HPDE6-E6E7 (cell line): ENCODE results near the gene C22orf42.
"Not testable (repeated sequence)": the region's sequence is repeated elsewhere in the genome, so short reads cannot be mapped to it uniquely, and the experiment has no call there.

Experiments used
- DNase-seq: peaks from one replicate; pipeline ENCODE4 v3.0.0; 2011; ENCODE audit warnings: missing footprints; ENCODE audit errors: extremely low spot score

The C22orf42 gene, protein sequence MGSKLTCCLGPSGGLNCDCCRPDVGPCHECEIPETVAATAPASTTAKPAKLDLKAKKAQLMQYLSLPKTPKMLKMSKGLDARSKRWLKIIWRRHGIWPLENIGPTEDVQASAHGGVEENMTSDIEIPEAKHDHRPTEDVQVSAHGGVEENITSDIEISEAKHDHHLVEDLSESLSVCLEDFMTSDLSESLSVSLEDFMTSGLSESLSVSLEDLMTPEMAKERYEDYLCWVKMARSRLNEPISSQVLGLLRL

GRCh38 chr22:32158712-32159533, at the start of gene C22orf42:
C22orf42 (minus strand) TSS chr22:32159303; CDS start chr22:32159215, 88 bp downstream.
- no peak for DNase-seq

DNA sequence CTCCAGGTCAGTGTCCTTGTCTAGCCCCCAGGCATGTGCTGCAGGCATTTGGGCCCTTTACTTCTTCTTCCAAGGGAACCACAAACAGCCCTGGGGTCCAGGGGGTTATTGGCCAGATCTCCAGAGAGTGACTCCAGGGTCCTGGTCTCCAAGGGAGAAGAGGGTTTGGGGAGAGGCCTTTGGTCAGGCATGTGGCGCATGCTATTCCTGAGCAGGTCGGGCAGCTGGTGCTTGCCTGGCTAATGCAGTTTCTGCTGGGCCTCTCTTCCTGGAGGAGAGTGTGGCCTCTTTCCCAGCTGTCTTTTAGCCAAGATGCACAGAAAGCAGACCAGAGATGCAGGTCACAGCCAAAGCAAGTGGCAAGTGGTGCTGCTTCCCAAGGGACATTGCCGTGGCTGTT, 49.6 kb upstream of the C22orf42 start:
- DNase-seq = no peak

GRCh38 chr22:32207971-32208480, 48.9 kb upstream of the C22orf42 start:
- DNase-seq = no peak

DNA sequence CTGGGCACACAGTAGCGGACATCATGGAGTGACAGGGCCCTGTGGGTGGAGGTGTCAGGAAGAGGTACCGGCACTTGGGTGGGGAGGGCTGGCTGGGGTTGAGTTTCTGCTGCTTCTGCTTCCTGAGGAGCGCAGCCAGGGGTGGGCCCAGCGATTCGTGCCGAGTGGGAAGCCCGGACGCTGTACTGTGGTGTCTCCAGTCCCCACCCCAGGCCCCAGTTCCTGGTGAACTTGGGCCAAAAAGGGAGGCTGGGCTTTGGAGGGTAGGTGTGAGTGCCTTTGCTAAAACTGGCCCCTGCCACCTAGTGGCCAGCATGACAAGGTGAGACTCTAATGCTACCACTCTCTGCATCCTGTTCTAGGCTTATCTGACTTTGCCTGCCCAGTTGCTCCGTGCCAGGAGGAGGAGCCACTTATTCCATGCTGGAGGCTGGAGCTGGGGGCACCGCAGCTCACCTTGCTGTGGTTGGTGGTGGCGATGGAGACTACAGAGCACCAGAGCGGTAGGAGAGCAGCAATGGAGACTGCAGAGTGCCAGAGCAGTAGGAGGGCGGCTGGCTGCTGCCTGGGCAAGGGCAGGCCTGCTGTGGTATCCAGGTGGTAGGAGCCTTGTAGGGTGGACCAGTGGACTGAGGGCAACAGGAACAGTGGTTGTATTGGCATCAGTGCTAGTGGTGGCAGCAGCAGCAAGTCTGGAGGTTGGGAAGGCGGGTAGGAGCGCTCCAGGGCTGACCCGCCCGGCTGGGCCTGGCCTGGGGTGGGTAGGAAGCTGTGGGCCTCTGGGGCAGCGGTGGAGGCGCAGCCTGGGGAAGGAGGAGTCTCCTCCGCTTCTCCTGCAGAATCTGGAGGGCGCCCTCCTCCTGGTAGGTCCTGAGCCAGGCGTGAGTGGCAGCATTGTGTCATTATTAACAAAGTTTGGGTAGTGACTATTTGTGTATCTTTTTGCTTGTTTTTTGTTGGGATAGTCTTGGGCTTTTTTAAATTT, 48.0 kb upstream of the C22orf42 start:
- no peak for DNase-seq

DNA sequence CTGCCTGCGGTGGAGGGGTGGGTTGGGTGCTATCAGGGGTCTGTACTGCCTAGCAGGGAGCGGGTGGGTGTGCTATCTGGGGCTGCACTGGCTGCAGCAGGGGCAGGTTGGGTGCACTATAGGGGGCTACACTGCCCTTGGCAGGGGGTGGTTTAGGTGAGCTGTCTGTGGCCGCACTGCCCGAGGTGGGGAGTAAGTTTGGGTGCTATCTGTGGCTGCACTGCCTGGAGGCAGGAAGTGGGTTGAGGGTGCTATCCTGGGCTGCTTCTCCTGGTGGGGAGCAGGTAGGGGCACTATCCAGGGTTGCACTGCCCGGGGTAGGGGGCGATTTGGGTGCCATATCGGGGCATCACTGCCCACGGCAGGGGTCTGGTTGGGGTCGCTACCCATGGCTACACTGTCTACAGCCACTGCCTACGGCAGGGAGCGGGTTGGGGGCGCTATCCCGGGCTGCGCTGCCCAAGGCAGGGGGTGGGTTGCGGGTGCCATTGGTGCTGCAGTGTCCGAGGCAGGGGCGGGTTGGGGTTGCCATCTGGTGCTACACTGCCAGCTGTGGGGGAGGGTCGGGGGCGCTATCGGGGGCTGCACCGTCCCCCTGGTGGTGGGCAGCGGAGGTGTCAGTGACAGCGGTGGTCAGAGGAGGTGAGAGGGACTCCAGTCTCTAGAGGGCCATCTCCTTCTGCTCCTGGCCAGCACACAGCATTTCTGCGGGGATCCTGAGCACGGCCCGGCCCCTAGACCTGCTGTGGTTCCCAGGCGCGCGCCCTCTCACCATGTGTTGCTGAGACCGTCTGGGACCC, 47.1 kb upstream of the C22orf42 start:
- no peak for DNase-seq

DNA sequence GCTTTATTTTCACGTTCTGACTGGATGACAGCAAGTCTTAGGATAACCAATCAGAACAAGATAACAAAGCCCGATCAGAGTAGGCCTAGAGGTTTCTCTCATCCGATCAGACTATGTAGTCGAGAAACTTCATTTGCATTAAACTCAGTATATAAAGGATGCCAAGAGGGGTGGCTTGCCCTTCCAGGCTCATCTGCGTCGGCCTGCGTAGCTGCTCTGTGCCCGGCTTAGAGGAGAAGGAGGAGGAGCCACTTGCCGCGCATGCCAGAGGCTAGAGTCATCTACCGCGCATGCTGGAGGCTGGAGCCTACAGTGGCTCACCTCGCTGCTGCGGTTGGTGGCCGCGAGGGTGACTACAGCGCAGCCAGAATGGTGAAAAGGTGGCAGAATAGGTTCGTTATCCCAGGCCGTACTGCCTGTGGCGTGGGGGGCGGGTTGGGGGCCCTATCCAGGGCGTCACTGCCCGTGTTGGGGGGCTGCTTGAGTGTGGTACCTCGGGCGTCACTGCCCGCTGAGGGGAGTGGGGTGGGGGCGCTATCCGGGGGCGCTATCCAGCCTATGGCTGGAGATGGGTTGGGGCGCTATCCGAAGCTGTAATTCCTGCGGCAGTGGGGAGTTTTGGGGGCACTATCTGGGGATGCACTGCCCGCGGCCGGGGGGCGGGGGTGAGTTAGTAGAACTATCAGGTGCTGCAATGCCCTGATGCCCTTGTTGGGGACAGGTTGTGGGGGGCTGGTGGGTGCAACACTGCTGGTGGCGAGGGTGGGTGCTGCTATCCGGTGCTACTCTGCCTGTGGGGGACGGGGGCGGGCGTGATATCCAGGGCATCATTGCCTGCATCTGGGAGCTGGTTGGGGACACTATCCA, 46.0 kb upstream of the C22orf42 start, which contains the start of gene RFPL2:
TSS of gene RFPL2 (minus strand) at position 218 of the 867 bp plus-strand sequence. CDS start 2,622 bp downstream, outside the sequence.
- no peak for DNase-seq

DNA sequence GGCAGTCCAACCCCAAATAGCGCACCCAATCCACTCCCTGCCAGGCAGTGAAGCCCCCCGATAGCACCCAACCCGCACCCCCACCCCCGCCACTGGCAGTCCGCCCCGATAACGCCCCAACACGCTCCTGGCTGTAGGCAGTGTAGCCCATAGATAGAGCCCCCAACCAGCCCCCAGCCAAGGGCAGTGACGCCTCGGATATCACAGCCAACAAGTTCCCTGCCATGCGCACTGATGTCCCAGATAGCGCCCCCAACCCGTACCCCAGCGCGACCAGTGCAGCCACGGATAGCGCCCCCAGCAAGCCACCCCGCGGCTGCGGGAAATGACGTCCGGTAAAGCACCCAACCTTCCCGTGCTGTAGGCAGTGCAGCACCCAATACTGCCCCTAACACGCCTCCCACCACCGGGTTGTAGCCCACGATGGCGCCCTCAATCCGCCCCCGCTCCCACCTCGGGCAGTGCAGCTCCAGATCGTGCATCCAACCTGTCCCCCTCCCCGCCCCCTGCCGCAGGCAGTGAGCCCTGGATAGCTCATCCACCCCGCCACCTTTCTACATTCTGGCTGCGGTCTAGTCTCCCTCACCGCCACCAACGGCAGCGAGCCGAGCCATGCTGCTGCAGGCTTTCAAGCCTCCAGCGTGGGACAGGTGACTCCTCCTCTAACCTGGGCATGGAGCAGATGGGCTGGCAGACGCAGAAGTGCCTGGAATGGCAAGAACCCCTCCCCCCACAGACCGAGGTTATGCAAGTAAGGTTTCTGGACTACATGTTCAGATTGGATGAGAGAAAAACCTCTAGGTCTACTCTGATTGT, 45.1 kb upstream of the C22orf42 start:
- DNase-seq = no peak

- no peak for DNase-seq
Measured at GRCh38 chr22:32203181-32204039, 44.3 kb upstream of the C22orf42 start.

DNA sequence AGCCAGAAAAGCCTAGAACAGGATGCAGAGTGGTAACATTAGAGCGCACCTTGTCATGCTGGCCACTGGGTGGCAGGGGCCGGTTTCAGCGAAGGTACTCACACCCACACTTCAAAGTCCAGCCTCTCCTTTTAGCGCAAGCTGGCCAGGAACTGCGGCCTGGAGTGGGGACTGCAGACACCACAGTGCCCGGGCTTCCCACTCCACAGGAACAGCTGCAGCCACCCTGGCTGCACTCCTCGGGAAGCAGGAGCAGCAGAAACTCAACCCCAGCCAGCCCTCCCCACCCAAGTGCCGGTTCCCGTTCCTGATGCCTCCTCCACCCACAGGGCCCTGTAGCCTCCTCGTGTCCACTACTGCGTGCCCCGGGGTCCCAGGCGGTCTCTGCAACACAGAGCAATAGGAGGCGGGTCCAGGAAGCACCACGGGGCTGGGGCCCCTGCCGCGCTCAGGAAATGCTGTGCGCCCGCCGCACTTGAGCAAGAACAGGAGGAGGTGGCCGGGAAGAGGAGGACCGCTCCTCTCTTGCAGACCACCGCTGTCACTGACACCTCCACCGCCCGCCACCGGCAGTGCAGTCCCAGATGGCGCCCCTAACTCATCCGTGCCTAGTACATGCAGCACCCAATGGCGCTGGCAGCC, 43.6 kb upstream of the C22orf42 start:
- DNase-seq = peak; percentile 55

GRCh38 chr22:32202161-32202538, 43.0 kb upstream of the C22orf42 start:
- no peak for DNase-seq

GRCh38 chr22:32200752-32201151, 41.6 kb upstream of the C22orf42 start:
- DNase-seq = no peak

- no peak for DNase-seq
Measured at GRCh38 chr22:32199961-32200360, 40.9 kb upstream of the C22orf42 start.

- DNase-seq = no peak
Measured at GRCh38 chr22:32199341-32199740, 40.2 kb upstream of the C22orf42 start.

DNA sequence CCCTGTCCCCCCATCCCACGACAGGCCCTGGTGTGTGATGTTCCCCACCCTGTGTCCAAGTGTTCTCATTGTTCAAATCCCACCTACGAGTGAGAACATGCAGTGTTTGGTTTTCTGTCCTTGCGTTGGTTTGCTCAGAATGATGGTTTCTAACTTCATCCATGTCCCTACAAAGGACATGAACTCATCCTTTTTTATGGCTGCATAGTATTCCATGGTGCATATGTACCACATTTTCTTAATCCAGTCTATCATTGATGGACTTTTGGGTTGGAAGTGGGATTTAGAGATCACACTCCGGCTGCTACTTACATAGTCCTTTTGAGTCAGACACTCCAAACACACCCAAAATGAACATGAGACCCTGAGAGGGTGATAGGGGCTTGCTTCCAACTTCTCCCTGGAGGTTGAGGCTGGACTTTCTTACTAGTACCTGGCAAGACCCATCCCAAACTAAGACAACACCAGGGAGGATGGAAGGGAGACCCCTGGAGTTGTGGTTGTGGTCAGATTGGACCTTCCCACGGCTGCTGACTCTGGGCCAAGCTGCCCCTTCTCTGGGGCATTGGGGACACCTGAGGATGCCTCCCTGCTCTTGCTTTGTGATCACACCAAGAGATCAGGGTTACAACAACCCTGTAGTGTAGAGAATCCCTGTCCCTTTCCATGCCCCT, 38.6 kb upstream of the C22orf42 start:
- not testable (repeated sequence) for DNase-seq

DNA sequence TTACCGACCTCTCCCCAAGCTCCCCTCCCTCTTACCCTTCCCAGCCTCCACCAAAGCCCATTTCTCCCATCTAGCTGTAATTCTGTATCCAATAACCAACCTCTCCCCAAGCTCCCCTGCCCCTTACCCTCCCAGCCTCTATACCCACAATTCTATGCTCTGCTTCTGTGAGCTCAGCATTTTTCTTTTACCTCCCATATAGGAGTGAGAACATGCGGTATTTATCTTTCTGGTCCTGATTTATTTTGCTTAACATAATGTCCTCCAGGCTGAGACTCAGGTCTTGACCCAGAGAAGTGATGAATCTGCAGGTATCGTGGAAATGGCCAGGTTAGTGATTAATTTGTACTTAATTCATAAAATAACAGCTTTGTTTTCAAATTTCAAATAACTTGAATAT, 36.8 kb upstream of the C22orf42 start:
- not testable (repeated sequence) for DNase-seq

DNA sequence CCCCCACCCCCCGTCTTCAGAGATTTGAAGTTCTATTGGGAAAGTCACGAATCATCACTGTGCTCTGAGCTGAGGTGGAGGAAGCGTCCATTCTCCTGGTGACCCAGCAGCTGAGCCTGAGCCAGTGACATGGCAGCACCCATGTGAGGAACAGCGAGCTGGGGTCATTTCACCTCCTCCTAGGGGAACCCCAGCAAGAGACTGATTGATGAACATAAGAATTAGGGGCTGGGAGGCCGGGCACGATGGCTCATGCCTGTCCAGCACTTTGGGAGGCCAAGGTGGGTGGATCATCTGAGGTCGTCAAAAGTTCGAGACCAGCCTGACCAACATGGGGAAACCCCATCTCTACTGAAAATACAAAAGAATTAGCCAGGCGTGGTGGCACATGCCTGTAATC, 34.2 kb upstream of the C22orf42 start:
- not testable (repeated sequence) for DNase-seq

DNA sequence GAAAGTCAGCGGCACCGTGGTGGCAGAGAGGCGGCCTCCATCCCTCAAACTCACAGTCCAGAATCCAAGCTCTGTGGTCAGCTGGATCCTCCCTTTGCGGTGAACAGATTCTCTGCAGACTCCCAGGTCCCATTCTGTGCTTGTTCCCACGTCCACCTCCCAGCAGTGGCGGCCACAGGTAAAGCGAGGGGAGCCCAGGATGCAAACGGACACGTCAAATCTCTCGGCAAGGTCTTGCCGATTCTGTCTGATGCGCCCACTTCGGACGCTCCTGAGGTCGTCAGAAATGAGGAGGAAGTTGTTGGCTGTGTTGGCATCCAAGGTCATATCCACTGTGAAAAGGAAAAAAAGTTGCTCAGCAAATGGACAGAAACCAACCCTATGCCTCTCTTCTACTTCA, 31.9 kb upstream of the C22orf42 start:
- DNase-seq = not testable (repeated sequence)
